GM13977 (cell line): ENCODE results near the gene ITGB2.

Experiments used
- DNase-seq: peaks from one replicate; pipeline ENCODE4 v3.0.0; 2012; ENCODE audit warnings: low spot score
- CTCF ChIP-seq: IDR thresholded peaks from 2 replicates; pipeline ENCODE4 v1.5.1; 2012; ENCODE audit warnings: mild to moderate bottlenecking, control low read depth; ENCODE audit not compliant: insufficient read depth; ENCODE audit errors: extremely low read depth, missing control alignments
- in situ Hi-C: fragments of 300-500 bp; cut with MboI; formaldehyde crosslinking; loops from one replicate; pipeline ENCODE4 v1.12.0; 2022; ENCODE audit warnings: low sequenced_read_pairs, low pct_unique_long_range_greater_than_20kb, mixed read lengths, inconsistent platforms; ENCODE audit not compliant: unreplicated experiment

Gene ITGB2

GRCh38 chr21:44939532-44940115 is 18.9 kb upstream of the ITGB2 start, which contains the start of gene SLX9:
Gene SLX9 (plus strand): TSS chr21:44940029. CDS start chr21:44940058, 29 bp downstream.
- peak; percentile 95 for DNase-seq
- no peak for TF ChIP-seq CTCF
- in situ Hi-C loops, result loop anchor here (25.0 kb wide), 1 partner anchor 427 kb away; no protein-coding TSS in a partner anchor

- TF ChIP-seq CTCF, result no peak
- in situ Hi-C loops, result loop anchor here (25.0 kb wide), 1 partner anchor 427 kb away; no protein-coding TSS in a partner anchor
These were observed 18.3 kb upstream of the ITGB2 start for GRCh38 chr21:44938772-44939531.

GRCh38 chr21:44935533-44935927 is 14.8 kb upstream of the ITGB2 start:
- no peak for TF ChIP-seq CTCF
- in situ Hi-C loops, result loop anchor here (25.0 kb wide), 1 partner anchor 423 kb away; no protein-coding TSS in a partner anchor
- no peak for DNase-seq

More at GRCh38 chr21:44938772-44939531, 18.3 kb upstream of the ITGB2 start:
- DNase-seq, result no peak

GRCh38 chr21:44934797-44935532 is 14.3 kb upstream of the ITGB2 start:
- in situ Hi-C loops, result loop anchor here (25.0 kb wide), 1 partner anchor 423 kb away; no protein-coding TSS in a partner anchor

GRCh38 chr21:44934276-44934675 is 13.6 kb upstream of the ITGB2 start:
- DNase-seq, result no peak
- in situ Hi-C loops, result loop anchor here (25.0 kb wide), 1 partner anchor 422 kb away; no protein-coding TSS in a partner anchor
- TF ChIP-seq CTCF, result no peak

More at GRCh38 chr21:44934797-44935532, 14.3 kb upstream of the ITGB2 start:
- no peak for DNase-seq
- no peak for TF ChIP-seq CTCF

GRCh38 chr21:44933918-44934260 is 13.2 kb upstream of the ITGB2 start:
- no peak for TF ChIP-seq CTCF
- in situ Hi-C loops, result loop anchor here (25.0 kb wide), 1 partner anchor 422 kb away; no protein-coding TSS in a partner anchor
- DNase-seq, result no peak
